Rectal smooth muscle tissue (tissue), 1 donor: Measurements from ENCODE around the gene IFT43.
A peak's percentile ranks its signal among the peaks of the same experiment; 100 is the strongest.

ENCODE experiments used
- H3K27ac ChIP-seq: one replicate; pipeline ENCODE4 v1.7.0; 2013; ENCODE audit warnings: low read depth, low read length, inconsistent platforms
- H3K27me3 ChIP-seq: one replicate; pipeline ENCODE4 v1.7.0; 2013; ENCODE audit warnings: low read length; ENCODE audit not compliant: control insufficient read depth, insufficient read depth
- H3K36me3 ChIP-seq: one replicate; pipeline ENCODE4 v1.7.0; 2013; ENCODE audit warnings: low read length; ENCODE audit not compliant: control insufficient read depth, insufficient read depth
- H3K4me1 ChIP-seq: one replicate; pipeline ENCODE4 v1.7.0; 2013; ENCODE audit warnings: low read length; ENCODE audit not compliant: control insufficient read depth, insufficient read depth
- H3K4me3 ChIP-seq: one replicate; pipeline ENCODE4 v1.7.0; 2013; ENCODE audit warnings: low read length
- H3K9ac ChIP-seq: one replicate; pipeline ENCODE4 v1.7.0; 2013; ENCODE audit warnings: low read length

The IFT43 gene

GRCh38 chr14:75983019-75983358 is 2.6 kb upstream of the IFT43 start:
- H3K4me1 ChIP-seq: peaks cover 19% of the 10 kb centered on the region
- H3K27ac ChIP-seq: peak overlapping the region; percentile 93
- H3K9ac ChIP-seq: no peak overlapping the region
- H3K27me3 ChIP-seq: no peaks in the 10 kb centered on the region
- peak overlapping the region; percentile 51 for H3K4me3 ChIP-seq
- H3K36me3 ChIP-seq: no peaks in the 10 kb centered on the region

GRCh38 chr14:75984674-75985073 is 889 bp upstream of the IFT43 start:
- Histone ChIP-seq H3K4me3 (no peak overlapping the region), H3K27ac (no peak overlapping the region), H3K36me3 (no peaks in the 10 kb centered on the region), H3K27me3 (no peaks in the 10 kb centered on the region), H3K4me1 (peaks cover 16% of the 10 kb centered on the region), H3K9ac (no peak overlapping the region)

- Histone ChIP-seq H3K4me3 (peak overlapping the region; percentile 87), H3K27ac (peak overlapping the region; percentile 78), H3K9ac (no peak overlapping the region), H3K36me3 (no peaks in the 10 kb centered on the region), H3K27me3 (no peaks in the 10 kb centered on the region), H3K4me1 (peaks cover 8% of the 10 kb centered on the region)
Measured at GRCh38 chr14:75986439-75986765, 839 bp downstream of the IFT43 start.

- Histone ChIP-seq H3K4me1 (peaks cover 16% of the 10 kb centered on the region), H3K27ac (no peak overlapping the region), H3K9ac (no peak overlapping the region), H3K36me3 (no peaks in the 10 kb centered on the region), H3K27me3 (no peaks in the 10 kb centered on the region), H3K4me3 (no peak overlapping the region)
Measured at GRCh38 chr14:75987201-75987970, 1.8 kb downstream of the IFT43 start.

GRCh38 chr14:75989134-75989533 is 3.6 kb downstream of the IFT43 start:
- Histone ChIP-seq H3K27me3 (no peaks in the 10 kb centered on the region), H3K27ac (no peak overlapping the region), H3K4me3 (no peak overlapping the region), H3K9ac (no peak overlapping the region), H3K4me1 (peaks cover 16% of the 10 kb centered on the region), H3K36me3 (peaks cover 3% of the 10 kb centered on the region)

GRCh38 chr14:75990297-75990696 is 4.7 kb downstream of the IFT43 start:
- Histone ChIP-seq H3K4me3 (no peak overlapping the region), H3K4me1 (peaks cover 23% of the 10 kb centered on the region), H3K27ac (no peak overlapping the region), H3K27me3 (no peaks in the 10 kb centered on the region), H3K9ac (no peak overlapping the region), H3K36me3 (peaks cover 3% of the 10 kb centered on the region)

- Histone ChIP-seq H3K27me3 (no peaks in the 10 kb centered on the region), H3K27ac (peak overlapping the region; percentile 62), H3K4me1 (peaks cover 23% of the 10 kb centered on the region), H3K36me3 (peaks cover 3% of the 10 kb centered on the region), H3K4me3 (no peak overlapping the region), H3K9ac (no peak overlapping the region)
Measured at GRCh38 chr14:75991753-75992152, 6.2 kb downstream of the IFT43 start.

GRCh38 chr14:75993567-75994041 is 8.0 kb downstream of the IFT43 start:
- Histone ChIP-seq H3K9ac (no peak overlapping the region), H3K4me1 (peaks cover 20% of the 10 kb centered on the region), H3K27me3 (no peaks in the 10 kb centered on the region), H3K36me3 (peaks cover 9% of the 10 kb centered on the region), H3K4me3 (no peak overlapping the region), H3K27ac (no peak overlapping the region)

- Histone ChIP-seq H3K4me1 (peaks cover 20% of the 10 kb centered on the region), H3K36me3 (peaks cover 12% of the 10 kb centered on the region), H3K27ac (peak overlapping the region; percentile 74), H3K4me3 (peak overlapping the region; percentile 37), H3K9ac (no peak overlapping the region), H3K27me3 (no peaks in the 10 kb centered on the region)
Measured at GRCh38 chr14:75995372-75996041, 9.9 kb downstream of the IFT43 start.

GRCh38 chr14:75996488-75996887 is 10.9 kb downstream of the IFT43 start:
- Histone ChIP-seq H3K4me1 (peaks cover 18% of the 10 kb centered on the region), H3K4me3 (no peak overlapping the region), H3K27ac (peak overlapping the region; percentile 74), H3K36me3 (peaks cover 17% of the 10 kb centered on the region), H3K9ac (no peak overlapping the region), H3K27me3 (no peaks in the 10 kb centered on the region)

- no peak overlapping the region for H3K9ac ChIP-seq
- peaks cover 14% of the 10 kb centered on the region for H3K36me3 ChIP-seq
- no peak overlapping the region for H3K4me3 ChIP-seq
- no peak overlapping the region for H3K27ac ChIP-seq
- no peaks in the 10 kb centered on the region for H3K27me3 ChIP-seq
- peaks cover 10% of the 10 kb centered on the region for H3K4me1 ChIP-seq
Measured at GRCh38 chr14:75999511-76000190, 14.1 kb downstream of the IFT43 start.

GRCh38 chr14:76002383-76002782 is 16.8 kb downstream of the IFT43 start:
- Histone ChIP-seq H3K27ac (no peak overlapping the region), H3K27me3 (no peaks in the 10 kb centered on the region), H3K9ac (no peak overlapping the region), H3K36me3 (peaks cover 20% of the 10 kb centered on the region), H3K4me1 (no peaks in the 10 kb centered on the region), H3K4me3 (no peak overlapping the region)
